GM12878 (cell line): Measurements from ENCODE around the gene SLC35E1. TPM values are rescaled to one million over a fixed set of nuclear protein-coding genes. Genes with fewer than 3 reads are reported as not detected.

Experiments used
- ATAC-seq: fragments of 200-7000 bp; cut with Tn5 transposase; 3 replicates; pipeline ENCODE4 v1.9.1; 2020; ENCODE audit warnings: mild to moderate bottlenecking, moderate library complexity
- BruUV-seq: library from RNA; stranded (reverse); fragments of 400-500 nt; replicated peaks from 2 replicates; lab custom pipeline; 2021; lab: Mats Ljungman, UMichigan
- CTCF ChIA-PET: fragments of 300-600 bp; sonication (Branson Sonifier 250); formaldehyde crosslinking; extraction: SDS; loops from one replicate; lab custom pipeline; 2021; ENCODE audit warnings: inconsistent platforms; lab: Yijun Ruan, JAX
- POLR2A ChIA-PET: fragments of 350-600 bp; formaldehyde crosslinking; extraction: SDS; loops from one replicate; lab custom pipeline; 2021; ENCODE audit warnings: inconsistent platforms; lab: Charles Lee
- RAD21 ChIA-PET: fragments of 300-600 bp; sonication (Branson Sonifier 250); formaldehyde crosslinking; loops from one replicate; lab custom pipeline; 2023; ENCODE audit warnings: antibody characterized with exemption; ENCODE audit not compliant: unreplicated experiment; lab: Charles Lee
- SMC1A ChIA-PET: fragments of 300-600 bp; sonication (Branson Sonifier 250); formaldehyde crosslinking; loops from one replicate; lab custom pipeline; 2023; ENCODE audit not compliant: unreplicated experiment, uncharacterized antibody; lab: Charles Lee
- DNase-seq: peaks from one replicate; pipeline ENCODE4 v3.0.0-alpha.2; 2011; ENCODE audit warnings: low read depth, low spot score
- FAIRE-seq: peaks from 3 replicates; lab custom pipeline; 2011; peaks lifted over from hg19 to GRCh38; lab: Jason Lieb, UNC
- H2AFZ ChIP-seq: 2 replicates; pipeline ENCODE4 v1.6.0; 2011; ENCODE audit warnings: low read depth, low read length, control low read depth; ENCODE audit not compliant: control insufficient read depth
- H3K27ac ChIP-seq: 2 replicates; pipeline ENCODE4 v1.5.1; 2011; ENCODE audit warnings: control low read depth; ENCODE audit not compliant: control insufficient read depth, insufficient read depth
- H3K27me3 ChIP-seq, 2 experiments: replicated peaks in 1 of 2; 2 replicates each; pipeline versions ENCODE4 v1.6.0 to v1.6.1; 2011; ENCODE audit warnings: low read length in 1 of 2; ENCODE audit not compliant: control insufficient read depth in 2 of 2, insufficient read depth in 2 of 2
- H3K36me3 ChIP-seq, 2 experiments: 2 replicates each; pipeline ENCODE4 v1.5.1; 2011; ENCODE audit warnings: low read length in 1 of 2; ENCODE audit not compliant: control insufficient read depth in 2 of 2, insufficient read depth in 2 of 2
- H3K4me1 ChIP-seq: 2 replicates; pipeline ENCODE4 v1.6.1; 2011; ENCODE audit warnings: mild to moderate bottlenecking, low read length, moderate library complexity, mixed read lengths; ENCODE audit not compliant: control insufficient read depth, insufficient read depth
- H3K4me2 ChIP-seq: 2 replicates; pipeline ENCODE4 v1.6.0; 2011; ENCODE audit warnings: control low read depth; ENCODE audit not compliant: control insufficient read depth, insufficient read depth
- H3K4me3 ChIP-seq: fragments of 200-600 bp; sonication (generic); 2 replicates; pipeline ENCODE4 v1.5.1; 2016
- H3K79me2 ChIP-seq: 2 replicates; pipeline ENCODE4 v1.6.0; 2011; ENCODE audit warnings: low read length; ENCODE audit not compliant: control insufficient read depth, insufficient read depth
- H3K9ac ChIP-seq: 2 replicates; pipeline ENCODE4 v1.8.0; 2011; ENCODE audit warnings: low read length, control low read depth, mixed read lengths; ENCODE audit not compliant: control insufficient read depth, insufficient read depth
- H3K9me3 ChIP-seq: replicated peaks from 3 replicates; pipeline ENCODE4 v1.5.1; 2011; ENCODE audit warnings: mild to moderate bottlenecking, low read length; ENCODE audit not compliant: control insufficient read depth, insufficient read depth
- H4K20me1 ChIP-seq: 2 replicates; pipeline ENCODE4 v1.6.0; 2011; ENCODE audit not compliant: control insufficient read depth, insufficient read depth
- ATF7 ChIP-seq: fragments of 450-650 bp; IDR thresholded peaks from 2 replicates; pipeline ENCODE4 v1.6.1; 2016; ENCODE audit warnings: low read depth, mild to moderate bottlenecking
- BRCA1 ChIP-seq: IDR thresholded peaks from 2 replicates; pipeline ENCODE4 v1.6.1; 2011; ENCODE audit warnings: low read depth, low read length, improper control_type of control experiment
- CBX3 ChIP-seq: fragments of 200-600 bp; sonication (generic); IDR thresholded peaks from 2 replicates; pipeline ENCODE4 v1.6.1; 2016; ENCODE audit warnings: low read depth, borderline replicate concordance
- IRF5 ChIP-seq: fragments of 450-650 bp; IDR thresholded peaks from 2 replicates; pipeline ENCODE4 v1.6.1; 2017; ENCODE audit warnings: borderline replicate concordance
- MYB ChIP-seq: fragments of 150-350 bp; IDR thresholded peaks from 2 replicates; pipeline ENCODE4 v1.6.1; 2014; ENCODE audit warnings: mild to moderate bottlenecking, low read depth, low read length, borderline replicate concordance
- NFXL1 ChIP-seq: fragments of 450-650 bp; IDR thresholded peaks from 2 replicates; pipeline ENCODE4 v1.6.1; 2017; ENCODE audit warnings: antibody characterized with exemption, mild to moderate bottlenecking, borderline replicate concordance
- NFYB ChIP-seq: IDR thresholded peaks from 2 replicates; pipeline ENCODE4 v1.6.1; 2011; ENCODE audit warnings: low read depth, mild to moderate bottlenecking, low read length, improper control_type of control experiment, moderate library complexity; ENCODE audit not compliant: insufficient read depth
- PBX3 ChIP-seq: IDR thresholded peaks from 2 replicates; pipeline ENCODE4 v1.6.1; 2011; ENCODE audit warnings: mild to moderate bottlenecking, low read depth, low read length, moderate library complexity; ENCODE audit not compliant: insufficient replicate concordance
- POLR2AphosphoS2 ChIP-seq: IDR thresholded peaks from 2 replicates; pipeline ENCODE4 v1.6.1; 2011; ENCODE audit warnings: low read depth, mild to moderate bottlenecking, low read length, improper control_type of control experiment, moderate library complexity
- SMAD5 ChIP-seq: IDR thresholded peaks from 2 replicates; pipeline ENCODE4 v1.6.1; 2016; ENCODE audit warnings: antibody characterized with exemption, low read depth
- WRNIP1 ChIP-seq: IDR thresholded peaks from 2 replicates; pipeline ENCODE4 v1.6.1; 2011; ENCODE audit warnings: low read depth, low read length, improper control_type of control experiment, borderline replicate concordance
- WGBS: methylation state at CpG from one replicate; pipeline ENCODE4 v1.1.6; 2016; ENCODE audit warnings: low lambda C conversion rate; ENCODE audit not compliant: insufficient replicate concordance, insufficient coverage; ENCODE audit errors: missing lambda C conversion rate; 5-methylcytosine and 5-hydroxymethylcytosine counted together
- in situ Hi-C: fragments of 300-500 bp; cut with MboI; formaldehyde crosslinking; loops from 9 replicates; pipeline ENCODE4 v1.14.3; 2018; ENCODE audit warnings: mixed read lengths
- intact Hi-C: fragments of 100-400 bp; cut with micrococcal nuclease; formaldehyde crosslinking; loops from one replicate; pipeline ENCODE4 v1.14.2; 2022; ENCODE audit not compliant: unreplicated experiment
- polyA plus RNA-seq, 11 experiments: library from polyadenylated mRNA; depleted of rRNA in 4 of 11; unstranded in 6 of 11; stranded (reverse) in 5 of 11; fragments of >200 nt; fragmentation: Nextera tagmentation in 4 of 11; fragmentation: Illumina TruSeq in 1 of 11; extraction: Ambion mirVana in 4 of 11; extraction: Trizol in 1 of 11; gene quantifications; 1 replicate in 1 of 11; 2 replicates in 10 of 11; pipeline versions ENCODE4 v1.2.1 to v1.2.3, GENCODE V29; 2011 to 2016; ENCODE audit warnings: inconsistent platforms in 2 of 11, missing spikeins in 2 of 11, low read depth in 1 of 11
- total RNA-seq, 4 experiments: library from RNA; depleted of rRNA in 3 of 4; stranded (reverse); fragments of >200 nt in 3 of 4; fragmentation: Illumina TruSeq in 1 of 4; extraction: Trizol in 1 of 4; gene quantifications; 2 replicates each; pipeline versions ENCODE4 v1.2.1 to v1.2.3, GENCODE V29; 2013 to 2021
- TF ChIP-seq, protein P1 (sequence below): fragments of 450-650 bp; formaldehyde crosslinking; IDR thresholded peaks from 2 replicates; pipeline ENCODE4 v1.5.0; 2022; ENCODE audit warnings: mild to moderate bottlenecking, missing genetic modification characterization

Gene SLC35E1
- total and polyA plus RNA-seq, 10 of the 15 experiments (the other 5 are each of a cell fraction or from before 2014, with no cell fraction given) = 11.3 to 37.7 (median 22.1) TPM

DNA sequence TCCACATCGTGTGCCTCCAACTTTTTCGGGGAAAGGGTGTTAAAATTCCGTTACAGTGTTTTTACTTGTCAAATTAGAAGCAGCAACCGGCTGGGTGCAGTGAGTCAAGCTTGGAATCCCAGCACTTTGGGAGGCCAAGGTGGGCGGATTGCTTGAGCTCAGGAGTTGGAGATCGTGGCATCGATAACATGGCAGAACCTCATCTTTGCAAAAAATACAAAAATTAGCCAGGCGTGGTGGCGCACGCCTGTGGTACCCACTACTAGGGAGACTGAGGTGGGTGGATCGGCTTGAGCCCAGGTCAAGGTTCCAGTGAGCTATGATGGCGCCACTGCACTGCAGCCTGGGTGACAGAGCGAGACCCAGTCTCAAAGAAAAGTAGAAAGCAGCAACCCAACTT lies 1.1 kb upstream of the SLC35E1 start:
- Histone ChIP-seq H3K4me2 (peak overlapping the region; percentile 83), H3K9ac (peak overlapping the region; percentile 94), H2AFZ (no peak overlapping the region), H4K20me1 (peaks cover 2% of the 10 kb centered on the region; the same call in 1 of the 2 replicates), H3K9me3 (no peaks in the 10 kb centered on the region), H3K4me3 (peak overlapping the region; percentile 97), H3K4me1 (peaks cover 19% of the 10 kb centered on the region), H3K27me3 (no peaks in the 10 kb centered on the region), H3K36me3 (peaks cover 15 to 29% of the 10 kb centered on the region in 2 experiments), H3K27ac (no peak overlapping the region), H3K79me2 (peaks cover 78% of the 10 kb centered on the region)
- RAD21 ChIA-PET = interaction anchor here (1.1 to 2.6 kb wide), 6 partner anchors 11 to 87 kb away, joined by 3 to 28 read pairs (median 8); partner anchors contain the start of genes CALR3, SMIM7 and TMEM38A
- intact Hi-C loops = no loop called here
- DNase-seq (no peak), FAIRE-seq (no peak), ATAC-seq (no peak)
- CTCF ChIA-PET = interaction anchor here (1.0 to 2.4 kb wide), 9 partner anchors 11 to 191 kb away, joined by 3 to 15 read pairs (median 4); no protein-coding TSS in a partner anchor
- WGBS = 77% methylated on average over 13 of the region's 13 CpGs
- BruUV-seq = no TSS peak
- POLR2A ChIA-PET = interaction anchor here (0.6 to 6.5 kb wide), 11 partner anchors 8 to 420 kb away, joined by 3 to 93 read pairs (median 4); partner anchors contain the start of genes CHERP, MED26, SMIM7 and TMEM38A
- TF ChIP-seq SMAD5 (no peak), MYB (no peak), ATF7 (no peak), BRCA1 (no peak), WRNIP1 (no peak), PBX3 (no peak), NFYB (no peak), NFXL1 (no peak), CBX3 (no peak), IRF5 (no peak), POLR2AphosphoS2 (no peak)
- TF ChIP-seq, protein P1, sequence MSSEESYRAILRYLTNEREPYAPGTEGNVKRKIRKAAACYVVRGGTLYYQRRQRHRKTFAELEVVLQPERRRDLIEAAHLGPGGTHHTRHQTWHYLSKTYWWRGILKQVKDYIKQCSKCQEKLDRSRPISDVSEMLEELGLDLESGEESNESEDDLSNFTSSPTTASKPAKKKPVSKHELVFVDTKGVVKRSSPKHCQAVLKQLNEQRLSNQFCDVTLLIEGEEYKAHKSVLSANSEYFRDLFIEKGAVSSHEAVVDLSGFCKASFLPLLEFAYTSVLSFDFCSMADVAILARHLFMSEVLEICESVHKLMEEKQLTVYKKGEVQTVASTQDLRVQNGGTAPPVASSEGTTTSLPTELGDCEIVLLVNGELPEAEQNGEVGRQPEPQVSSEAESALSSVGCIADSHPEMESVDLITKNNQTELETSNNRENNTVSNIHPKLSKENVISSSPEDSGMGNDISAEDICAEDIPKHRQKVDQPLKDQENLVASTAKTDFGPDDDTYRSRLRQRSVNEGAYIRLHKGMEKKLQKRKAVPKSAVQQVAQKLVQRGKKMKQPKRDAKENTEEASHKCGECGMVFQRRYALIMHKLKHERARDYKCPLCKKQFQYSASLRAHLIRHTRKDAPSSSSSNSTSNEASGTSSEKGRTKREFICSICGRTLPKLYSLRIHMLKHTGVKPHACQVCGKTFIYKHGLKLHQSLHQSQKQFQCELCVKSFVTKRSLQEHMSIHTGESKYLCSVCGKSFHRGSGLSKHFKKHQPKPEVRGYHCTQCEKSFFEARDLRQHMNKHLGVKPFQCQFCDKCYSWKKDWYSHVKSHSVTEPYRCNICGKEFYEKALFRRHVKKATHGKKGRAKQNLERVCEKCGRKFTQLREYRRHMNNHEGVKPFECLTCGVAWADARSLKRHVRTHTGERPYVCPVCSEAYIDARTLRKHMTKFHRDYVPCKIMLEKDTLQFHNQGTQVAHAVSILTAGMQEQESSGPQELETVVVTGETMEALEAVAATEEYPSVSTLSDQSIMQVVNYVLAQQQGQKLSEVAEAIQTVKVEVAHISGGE = no peak
- SMC1A ChIA-PET = interaction anchor here (0.8 to 2.7 kb wide), 11 partner anchors 9 to 131 kb away, joined by 3 to 20 read pairs (median 5); partner anchors contain the start of gene MED26
- in situ Hi-C loops = no loop called here
